Keratinocyte (primary cell): ENCODE measurements around the gene HPSE. TPM values are rescaled to one million over a fixed set of nuclear protein-coding genes. Genes with fewer than 3 reads are reported as not detected.

Experiments used
- DNase-seq: peaks from one replicate; pipeline ENCODE4 v3.0.0-alpha.2; 2011; ENCODE audit warnings: low read depth, missing footprints, low spot score
- FAIRE-seq: peaks from 2 replicates; lab custom pipeline; 2011; peaks lifted over from hg19 to GRCh38; lab: Jason Lieb, UNC
- H2AFZ ChIP-seq: 2 replicates; pipeline ENCODE4 v1.6.0; 2012; ENCODE audit warnings: low read length, control low read depth, inconsistent platforms; ENCODE audit not compliant: control insufficient read depth
- H3K27ac ChIP-seq: 2 replicates; pipeline ENCODE4 v1.5.1; 2011; ENCODE audit warnings: low read length; ENCODE audit not compliant: control insufficient read depth, insufficient read depth
- H3K27me3 ChIP-seq: 3 replicates; pipeline ENCODE4 v1.6.0; 2011; ENCODE audit warnings: low read length; ENCODE audit not compliant: control insufficient read depth, insufficient read depth; ENCODE audit errors: extremely low read depth
- H3K36me3 ChIP-seq, 2 experiments: 2 replicates in 1 of 2; 3 replicates in 1 of 2; pipeline ENCODE4 v1.5.1; 2011; ENCODE audit warnings: low read length in 2 of 2, mild to moderate bottlenecking in 1 of 2; ENCODE audit not compliant: control insufficient read depth in 2 of 2, insufficient read depth in 2 of 2; ENCODE audit errors: extremely low read depth in 1 of 2
- H3K4me1 ChIP-seq: 3 replicates; pipeline ENCODE4 v1.5.1; 2011; ENCODE audit warnings: low read length; ENCODE audit not compliant: control insufficient read depth, insufficient read depth; ENCODE audit errors: extremely low read depth
- H3K4me2 ChIP-seq: 3 replicates; pipeline ENCODE4 v1.6.0; 2011; ENCODE audit warnings: low read depth, low read length; ENCODE audit not compliant: control insufficient read depth, insufficient read depth; ENCODE audit errors: extremely low read depth
- H3K4me3 ChIP-seq, 3 experiments: fragments of 200-600 bp in 1 of 3; sonication (generic) in 1 of 3; 2 replicates in 2 of 3; 3 replicates in 1 of 3; pipeline ENCODE4 v1.5.1; 2011 to 2016; ENCODE audit warnings: low read length in 3 of 3, mild to moderate bottlenecking in 3 of 3, control low read depth in 2 of 3, inconsistent platforms in 1 of 3, low read depth in 1 of 3, mixed read lengths in 1 of 3, mixed run types in 1 of 3, moderate library complexity in 1 of 3; ENCODE audit not compliant: control insufficient read depth in 2 of 3, insufficient read depth in 2 of 3; ENCODE audit errors: extremely low read depth in 1 of 3
- H3K79me2 ChIP-seq: 2 replicates; pipeline ENCODE4 v1.6.0; 2012; ENCODE audit warnings: low read length; ENCODE audit not compliant: control insufficient read depth, insufficient read depth
- H3K9ac ChIP-seq: 3 replicates; pipeline ENCODE4 v1.6.0; 2011; ENCODE audit warnings: low read length; ENCODE audit not compliant: control insufficient read depth, insufficient read depth; ENCODE audit errors: extremely low read depth
- H3K9me1 ChIP-seq: 3 replicates; pipeline ENCODE4 v1.6.0; 2011; ENCODE audit warnings: low read length; ENCODE audit not compliant: control insufficient read depth, insufficient read depth; ENCODE audit errors: extremely low read depth
- H3K9me3 ChIP-seq: 2 replicates; pipeline ENCODE4 v1.5.1; 2012; ENCODE audit warnings: low read depth, low read length; ENCODE audit not compliant: control insufficient read depth
- H4K20me1 ChIP-seq: 3 replicates; pipeline ENCODE4 v1.6.0; 2011; ENCODE audit warnings: low read length; ENCODE audit not compliant: control insufficient read depth, insufficient read depth; ENCODE audit errors: extremely low read depth
- EZH2 ChIP-seq: IDR thresholded peaks from one replicate; pipeline ENCODE4 v1.6.1; 2012; ENCODE audit warnings: inconsistent platforms, mild to moderate bottlenecking, low read length, moderate library complexity
- dilution Hi-C: fragments of 300-500 bp; cut with MboI; formaldehyde crosslinking; loops from one replicate; pipeline ENCODE4 v1.7.0; 2020; ENCODE audit warnings: low sequenced_read_pairs; ENCODE audit not compliant: extremely low pct_ligation_motif_present
- polyA plus RNA-seq, 5 experiments: library from polyadenylated mRNA; depleted of rRNA in 3 of 5; stranded (reverse) in 3 of 5; stranded (forward) in 1 of 5; unstranded in 1 of 5; fragments of >200 nt; gene quantifications; 1 replicate in 1 of 5; 2 replicates in 3 of 5; 3 replicates in 1 of 5; pipeline versions ENCODE4 v1.2.1 to v1.2.3, GENCODE V29; 2011 to 2012; ENCODE audit warnings: missing spikeins in 2 of 5, low read depth in 1 of 5, low replicate concordance in 1 of 5
- TF ChIP-seq, protein P1 (sequence below), 3 experiments: IDR thresholded peaks in 1 of 3; conservative IDR thresholded peaks in 1 of 3; optimal IDR thresholded peaks in 1 of 3; 2 replicates in 2 of 3; 3 replicates in 1 of 3; pipeline versions ENCODE3 to v1.5.1; 2011; ENCODE audit warnings: low read length in 3 of 3, mild to moderate bottlenecking in 3 of 3, moderate library complexity in 2 of 3, control low read depth in 1 of 3, inconsistent platforms in 1 of 3; ENCODE audit not compliant: insufficient read depth in 2 of 3; ENCODE audit errors: extremely low read depth in 1 of 3

Gene HPSE
- polyA plus RNA-seq, 1 donor (not counting 4 experiments of a cell fraction or from before 2014, with no cell fraction given), result 5.7 TPM

DNA sequence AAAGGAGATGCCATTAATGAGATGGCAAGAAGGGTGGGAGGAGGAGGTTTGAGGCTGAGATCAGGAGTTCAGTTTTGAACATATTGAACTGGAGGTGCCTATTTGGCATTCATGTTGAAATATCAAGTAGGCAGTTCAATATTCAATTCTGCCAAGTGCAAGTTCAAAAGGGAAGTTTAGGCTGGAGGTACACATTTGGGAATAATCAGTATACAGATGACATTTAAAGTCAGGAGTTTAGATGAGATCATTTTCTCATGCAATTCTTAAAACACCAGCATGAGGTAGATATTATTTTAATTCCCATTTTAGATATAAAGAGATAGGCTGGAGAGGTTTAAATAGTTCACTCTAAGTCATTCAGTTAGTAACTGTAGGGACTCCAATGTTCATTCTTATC is 76.2 kb downstream of the HPSE start:
- H3K27ac ChIP-seq, result no peak overlapping the region
- peaks cover 7% of the 10 kb centered on the region for H3K4me1 ChIP-seq
- H2AFZ ChIP-seq, result no peak overlapping the region
- DNase-seq (no peak), FAIRE-seq (no peak)
- no peaks in the 10 kb centered on the region for H3K79me2 ChIP-seq
- no peak overlapping the region for H3K4me3 ChIP-seq
- H3K4me2 ChIP-seq, result no peak overlapping the region
- dilution Hi-C loops, result no loop called here
- no peaks in the 10 kb centered on the region for H3K27me3 ChIP-seq
- no peaks in the 10 kb centered on the region for H3K9me1 ChIP-seq
- H3K9me3 ChIP-seq, result no peaks in the 10 kb centered on the region
- no peaks in the 10 kb centered on the region for H4K20me1 ChIP-seq
- H3K36me3 ChIP-seq, result peaks cover 0 to 8% of the 10 kb centered on the region in 2 experiments
- TF ChIP-seq EZH2, result no peak
- TF ChIP-seq, protein P1, sequence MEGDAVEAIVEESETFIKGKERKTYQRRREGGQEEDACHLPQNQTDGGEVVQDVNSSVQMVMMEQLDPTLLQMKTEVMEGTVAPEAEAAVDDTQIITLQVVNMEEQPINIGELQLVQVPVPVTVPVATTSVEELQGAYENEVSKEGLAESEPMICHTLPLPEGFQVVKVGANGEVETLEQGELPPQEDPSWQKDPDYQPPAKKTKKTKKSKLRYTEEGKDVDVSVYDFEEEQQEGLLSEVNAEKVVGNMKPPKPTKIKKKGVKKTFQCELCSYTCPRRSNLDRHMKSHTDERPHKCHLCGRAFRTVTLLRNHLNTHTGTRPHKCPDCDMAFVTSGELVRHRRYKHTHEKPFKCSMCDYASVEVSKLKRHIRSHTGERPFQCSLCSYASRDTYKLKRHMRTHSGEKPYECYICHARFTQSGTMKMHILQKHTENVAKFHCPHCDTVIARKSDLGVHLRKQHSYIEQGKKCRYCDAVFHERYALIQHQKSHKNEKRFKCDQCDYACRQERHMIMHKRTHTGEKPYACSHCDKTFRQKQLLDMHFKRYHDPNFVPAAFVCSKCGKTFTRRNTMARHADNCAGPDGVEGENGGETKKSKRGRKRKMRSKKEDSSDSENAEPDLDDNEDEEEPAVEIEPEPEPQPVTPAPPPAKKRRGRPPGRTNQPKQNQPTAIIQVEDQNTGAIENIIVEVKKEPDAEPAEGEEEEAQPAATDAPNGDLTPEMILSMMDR (optimal IDR thresholded peaks at IDR 0.05 in 1 of 3, IDR thresholded peaks at IDR 0.05 in 1 of 3, conservative IDR thresholded peaks at IDR 0.05 in 1 of 3; ENCODE audit: extremely low read depth in 1 of 3, insufficient read depth in 2 of 3, low read length in 3 of 3), result no peak
- no peak overlapping the region for H3K9ac ChIP-seq

DNA sequence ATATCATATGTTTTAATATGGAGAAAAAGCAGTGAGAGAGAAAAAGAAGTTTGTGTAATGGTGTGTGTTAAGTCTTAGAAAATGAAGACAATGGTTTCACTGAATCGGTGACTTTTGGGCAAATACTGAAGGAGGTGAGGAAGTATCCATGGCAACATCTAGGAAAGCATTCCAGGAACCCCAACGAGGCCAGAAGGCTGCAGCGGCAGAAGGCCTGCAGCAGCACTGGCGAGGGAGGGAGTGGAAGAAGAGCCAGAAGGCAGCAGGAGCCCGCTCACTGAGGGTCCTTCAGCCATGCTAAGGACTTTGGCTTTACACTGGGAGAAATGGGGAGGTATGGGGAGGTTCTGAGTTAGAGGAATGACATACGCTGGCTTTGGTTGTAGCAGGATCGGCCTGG is 76.8 kb downstream of the HPSE start:
- DNase-seq (no peak), FAIRE-seq (no peak)
- no peak for TF ChIP-seq EZH2
- TF ChIP-seq, protein P1 (optimal IDR thresholded peaks at IDR 0.05 in 1 of 3, IDR thresholded peaks at IDR 0.05 in 1 of 3, conservative IDR thresholded peaks at IDR 0.05 in 1 of 3; ENCODE audit: extremely low read depth in 1 of 3, insufficient read depth in 2 of 3, low read length in 3 of 3), result no peak
- H3K36me3 ChIP-seq, result peaks cover 0 to 8% of the 10 kb centered on the region in 2 experiments
- H3K4me3 ChIP-seq, result no peak overlapping the region
- dilution Hi-C loops, result no loop called here
- no peak overlapping the region for H3K9ac ChIP-seq
- no peak overlapping the region for H3K4me2 ChIP-seq
- peaks cover 7% of the 10 kb centered on the region for H3K4me1 ChIP-seq
- no peaks in the 10 kb centered on the region for H3K9me1 ChIP-seq
- H3K27ac ChIP-seq, result no peak overlapping the region
- H4K20me1 ChIP-seq, result no peaks in the 10 kb centered on the region
- H3K9me3 ChIP-seq, result no peaks in the 10 kb centered on the region
- no peaks in the 10 kb centered on the region for H3K27me3 ChIP-seq
- H2AFZ ChIP-seq, result no peak overlapping the region
- no peaks in the 10 kb centered on the region for H3K79me2 ChIP-seq
